ENCODE data around the gene TTYH1.

GRCh38 chr19:54424660-54425381 is 9.6 kb downstream of the TTYH1 start:
- no peak for TF ChIP-seq EZH2 (IDR thresholded peaks at IDR 0.05)
- TF ChIP-seq POLR2AphosphoS5 (IDR thresholded peaks at IDR 0.05; ENCODE audit: borderline replicate concordance, low read depth, low read length) = no peak
- no peak for TF ChIP-seq FOXP2 (optimal IDR thresholded peaks at IDR 0.05; ENCODE audit: control extremely low read depth, extremely low read length, insufficient read depth)
